ENCODE data around the gene CACNA1I.

Gene CACNA1I

DNA sequence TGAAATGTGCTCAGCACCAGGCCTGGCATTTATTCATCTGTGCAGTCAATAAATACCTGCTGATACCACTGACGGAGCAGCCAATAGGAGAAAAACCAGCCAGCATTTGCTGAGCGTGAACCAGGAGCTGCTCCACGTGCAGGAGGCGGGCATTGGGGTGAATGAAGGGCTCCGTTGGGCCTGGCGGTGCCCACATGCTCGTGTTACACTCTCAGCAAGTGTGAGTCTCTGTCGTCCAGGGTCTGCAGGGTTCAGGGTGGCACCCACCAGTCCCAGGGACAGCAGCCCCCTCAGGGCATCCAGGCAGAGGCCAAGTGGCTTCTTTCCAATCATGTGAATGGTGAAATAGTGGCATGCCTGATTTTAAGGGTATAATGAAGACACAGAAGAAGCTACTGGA, 33.8 kb upstream of the CACNA1I start:
- TF ChIP-seq, protein P1, sequence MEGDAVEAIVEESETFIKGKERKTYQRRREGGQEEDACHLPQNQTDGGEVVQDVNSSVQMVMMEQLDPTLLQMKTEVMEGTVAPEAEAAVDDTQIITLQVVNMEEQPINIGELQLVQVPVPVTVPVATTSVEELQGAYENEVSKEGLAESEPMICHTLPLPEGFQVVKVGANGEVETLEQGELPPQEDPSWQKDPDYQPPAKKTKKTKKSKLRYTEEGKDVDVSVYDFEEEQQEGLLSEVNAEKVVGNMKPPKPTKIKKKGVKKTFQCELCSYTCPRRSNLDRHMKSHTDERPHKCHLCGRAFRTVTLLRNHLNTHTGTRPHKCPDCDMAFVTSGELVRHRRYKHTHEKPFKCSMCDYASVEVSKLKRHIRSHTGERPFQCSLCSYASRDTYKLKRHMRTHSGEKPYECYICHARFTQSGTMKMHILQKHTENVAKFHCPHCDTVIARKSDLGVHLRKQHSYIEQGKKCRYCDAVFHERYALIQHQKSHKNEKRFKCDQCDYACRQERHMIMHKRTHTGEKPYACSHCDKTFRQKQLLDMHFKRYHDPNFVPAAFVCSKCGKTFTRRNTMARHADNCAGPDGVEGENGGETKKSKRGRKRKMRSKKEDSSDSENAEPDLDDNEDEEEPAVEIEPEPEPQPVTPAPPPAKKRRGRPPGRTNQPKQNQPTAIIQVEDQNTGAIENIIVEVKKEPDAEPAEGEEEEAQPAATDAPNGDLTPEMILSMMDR (IDR thresholded peaks at IDR 0.05; ENCODE audit: control insufficient read depth, extremely low read depth, insufficient read depth), result no peak
- no peak for DNase-seq (ENCODE audit: low read depth)
- H3K4me3 ChIP-seq (ENCODE audit: low read depth, low read length), result no peak overlapping the region

DNA sequence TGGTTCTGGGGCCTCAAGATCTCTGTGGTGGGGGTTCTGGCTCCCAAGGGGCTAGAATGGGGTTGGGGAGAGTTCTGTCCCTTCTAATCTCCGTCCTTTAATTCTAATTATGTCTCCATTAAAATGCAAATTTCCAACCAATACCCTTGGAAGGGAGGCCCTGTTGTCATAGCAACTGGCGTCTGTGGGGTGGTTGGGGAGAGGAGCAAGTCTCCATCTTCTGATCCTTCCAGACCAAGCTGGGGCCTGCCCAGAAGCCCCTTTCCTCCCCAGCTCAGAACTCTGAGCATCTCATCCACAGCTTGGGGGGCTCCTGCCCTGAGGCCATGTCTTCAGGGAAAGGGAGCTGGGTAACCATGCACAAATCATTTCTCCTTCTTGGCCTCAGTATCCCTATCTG, 32.6 kb upstream of the CACNA1I start:
- DNase-seq (ENCODE audit: low read depth), result no peak
- no peak overlapping the region for H3K4me3 ChIP-seq (ENCODE audit: low read depth, low read length)
- TF ChIP-seq, protein P1 (IDR thresholded peaks at IDR 0.05; ENCODE audit: control insufficient read depth, extremely low read depth, insufficient read depth), result no peak

DNA sequence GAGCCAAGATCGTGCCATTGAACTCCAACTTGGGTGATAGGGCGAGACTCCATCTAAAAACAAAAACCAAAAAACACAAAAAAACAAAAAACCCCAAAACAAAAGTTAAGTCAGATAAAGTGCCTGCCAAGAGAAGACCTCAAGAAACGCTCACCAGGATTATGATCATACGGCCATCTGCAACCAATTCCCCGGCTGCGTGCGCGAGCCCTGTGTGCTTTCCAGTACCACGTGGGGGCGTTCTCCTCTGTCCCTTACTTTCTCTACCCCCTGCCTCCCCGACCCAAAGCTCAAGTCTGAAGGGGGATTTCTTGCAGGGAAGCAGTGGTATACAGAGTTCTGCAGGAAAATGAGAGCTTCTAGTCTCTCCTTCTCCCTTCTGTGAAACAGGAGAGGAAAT, 27.5 kb upstream of the CACNA1I start:
- DNase-seq (ENCODE audit: low read depth), result no peak
- TF ChIP-seq, protein P1 (IDR thresholded peaks at IDR 0.05; ENCODE audit: control insufficient read depth, extremely low read depth, insufficient read depth), result peak; percentile 9; the same call in 1 of the 2 replicates
- no peak overlapping the region for H3K4me3 ChIP-seq (ENCODE audit: low read depth, low read length)

DNA sequence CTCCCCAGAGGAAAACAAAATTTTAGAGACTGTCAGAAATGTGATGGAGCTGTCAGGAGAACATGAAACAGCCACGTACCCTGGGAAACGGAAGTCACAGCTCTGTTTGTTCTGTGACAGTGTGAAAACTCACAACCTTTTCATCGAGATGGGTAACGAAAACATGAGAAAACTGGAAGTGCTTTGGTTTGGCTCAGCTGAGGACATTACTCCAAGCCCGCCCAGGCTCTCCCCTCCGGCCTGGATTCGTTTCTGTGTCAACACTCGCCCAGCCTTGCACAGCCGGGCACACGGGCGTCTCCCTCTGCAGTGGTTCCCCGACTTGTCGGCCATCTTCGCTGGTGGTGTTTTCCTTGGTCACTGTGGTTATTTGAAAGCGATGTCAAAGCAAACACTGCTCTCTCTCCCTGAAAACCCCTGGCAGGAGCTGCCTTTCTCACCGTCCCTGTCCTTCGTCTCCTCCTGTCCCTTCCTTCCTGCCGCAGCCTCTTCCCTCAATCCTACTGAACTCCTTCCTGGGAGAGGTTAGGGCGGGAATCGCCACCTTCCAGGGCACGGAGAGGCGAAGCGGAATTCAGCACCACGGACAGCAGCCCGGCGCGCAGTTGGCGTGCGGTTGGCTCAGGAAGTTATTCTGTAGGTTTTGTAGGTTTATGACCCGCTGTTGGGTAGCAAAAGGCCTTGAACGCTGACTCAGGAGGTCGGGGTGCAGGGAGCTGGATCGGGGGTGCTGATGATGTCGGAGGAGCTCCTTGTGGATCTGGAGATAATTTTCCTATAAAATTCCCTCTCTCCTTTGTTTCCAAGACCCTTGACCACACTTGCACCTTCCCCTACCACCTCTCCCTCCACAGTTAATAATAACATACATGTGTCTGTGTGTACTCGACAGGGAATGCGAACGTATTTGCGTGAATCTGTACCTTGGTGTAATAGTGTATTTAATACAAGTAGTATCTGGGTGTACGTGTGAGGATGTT, 24.9 kb upstream of the CACNA1I start:
- H3K4me3 ChIP-seq (ENCODE audit: low read depth, low read length), result no peak overlapping the region
- DNase-seq (ENCODE audit: low read depth), result no peak
- TF ChIP-seq, protein P1 (IDR thresholded peaks at IDR 0.05; ENCODE audit: control insufficient read depth, extremely low read depth, insufficient read depth), result no peak

DNA sequence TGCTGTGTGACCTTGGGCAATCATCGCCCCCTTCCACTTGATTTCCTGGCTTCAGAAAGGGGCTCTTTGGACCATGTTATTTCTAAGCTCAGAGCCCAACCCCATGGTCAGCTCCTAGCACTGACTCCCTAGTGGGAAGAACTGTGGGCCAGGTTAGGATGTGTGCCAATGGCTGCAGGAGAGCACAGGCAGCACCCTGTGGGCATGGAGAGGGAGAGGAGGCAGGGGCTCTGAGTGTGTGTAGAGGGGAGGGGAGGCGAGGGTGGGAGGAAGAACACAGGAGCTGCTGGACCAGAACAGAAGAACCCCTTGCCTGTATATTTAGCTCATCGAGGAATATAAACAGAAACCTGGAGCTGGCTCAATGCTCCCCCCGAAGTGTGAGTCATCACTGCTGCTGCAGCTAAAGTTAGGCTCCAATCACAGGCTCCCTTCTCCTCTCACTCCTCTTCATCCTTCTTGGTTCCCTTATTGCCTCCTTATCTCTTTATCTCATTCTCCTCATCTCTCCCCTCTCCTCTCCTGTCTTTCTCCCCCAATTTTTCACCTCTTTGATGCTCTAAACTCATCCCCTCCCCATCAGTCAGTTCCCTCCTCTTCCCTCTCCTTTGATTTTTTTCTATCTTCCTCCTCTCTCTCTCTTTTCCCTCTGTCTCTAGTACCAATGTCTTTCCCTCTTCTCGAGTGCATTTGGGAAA, 23.5 kb upstream of the CACNA1I start:
- no peak for DNase-seq (ENCODE audit: low read depth)
- TF ChIP-seq, protein P1 (IDR thresholded peaks at IDR 0.05; ENCODE audit: control insufficient read depth, extremely low read depth, insufficient read depth), result no peak
- H3K4me3 ChIP-seq (ENCODE audit: low read depth, low read length), result no peak overlapping the region

DNA sequence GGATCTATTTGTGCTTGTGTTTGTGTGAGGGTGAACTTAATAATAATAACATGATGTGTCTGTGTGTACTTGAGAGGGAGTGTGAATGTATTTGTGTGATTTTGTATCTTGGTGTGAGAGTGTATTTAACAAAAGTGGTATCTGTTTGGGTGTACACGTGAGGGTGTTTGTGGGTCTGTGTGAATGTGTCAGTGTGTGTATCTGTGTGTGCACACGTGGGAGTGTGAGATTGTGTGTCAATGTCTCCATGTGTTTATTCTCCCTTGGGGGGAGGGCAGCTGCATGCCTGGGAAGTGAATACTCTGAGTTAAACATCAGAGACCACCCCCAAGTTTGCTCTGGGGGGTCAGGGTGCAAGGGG, 23.0 kb upstream of the CACNA1I start:
- H3K4me3 ChIP-seq (ENCODE audit: low read depth, low read length), result no peak overlapping the region
- TF ChIP-seq, protein P1 (IDR thresholded peaks at IDR 0.05; ENCODE audit: control insufficient read depth, extremely low read depth, insufficient read depth), result no peak
- DNase-seq (ENCODE audit: low read depth), result no peak

Measured in LNCaP clone FGC (cell line).